ENCODE data around the gene VPS18. TPM values are rescaled to one million over a fixed set of nuclear protein-coding genes. Genes with fewer than 3 reads are reported as not detected.
A peak's percentile ranks its signal among the peaks of the same experiment; 100 is the strongest.

Gene VPS18
- total RNA-seq, 2 experiments from 2014 or later: 20.1 to 21.2 TPM

GRCh38 chr15:40932649-40933516 is 38.6 kb downstream of the VPS18 start:
- H3K36me3 Mint-ChIP-seq: no peaks in the 10 kb centered on the region
- no peaks in the 10 kb centered on the region for H3K9me3 Mint-ChIP-seq
- POLR2A ChIA-PET: interaction anchor here (0.7 to 2.0 kb wide), 2 partner anchors 9 to 30 kb away, joined by 3 to 4 read pairs; no protein-coding TSS in a partner anchor
- no peak overlapping the region for H3K27ac Mint-ChIP-seq
- peaks cover 27% of the 10 kb centered on the region for H3K4me1 Mint-ChIP-seq
- no peak for ATAC-seq (ENCODE audit: low read depth)
- H3K4me3 Mint-ChIP-seq: no peak overlapping the region
- peaks cover 45% of the 10 kb centered on the region for H3K27me3 Mint-ChIP-seq
- no peak for DNase-seq

- DNase-seq (no peak), ATAC-seq (ENCODE audit: low read depth) (no peak)
- no peaks in the 10 kb centered on the region for H3K9me3 Mint-ChIP-seq
- H3K27me3 Mint-ChIP-seq: peaks cover 42% of the 10 kb centered on the region
- peaks cover 27% of the 10 kb centered on the region for H3K4me1 Mint-ChIP-seq
- H3K27ac Mint-ChIP-seq: no peak overlapping the region
- POLR2A ChIA-PET: interaction anchor here (2.0 kb wide), 1 partner anchor 8 kb away, joined by 4 read pairs; no protein-coding TSS in a partner anchor
- no peak overlapping the region for H3K4me3 Mint-ChIP-seq
- H3K36me3 Mint-ChIP-seq: no peaks in the 10 kb centered on the region
Measured at GRCh38 chr15:40933517-40933902, 39.3 kb downstream of the VPS18 start.

GRCh38 chr15:40934457-40934856 is 40.2 kb downstream of the VPS18 start:
- ATAC-seq (ENCODE audit: low read depth) (no peak), DNase-seq (no peak)
- Mint-ChIP-seq H3K4me1 (peaks cover 20% of the 10 kb centered on the region), H3K9me3 (no peaks in the 10 kb centered on the region), H3K4me3 (no peak overlapping the region), H3K27ac (no peak overlapping the region), H3K27me3 (peaks cover 32% of the 10 kb centered on the region), H3K36me3 (no peaks in the 10 kb centered on the region)
- POLR2A ChIA-PET: interaction anchor here (1.0 kb wide), 1 partner anchor 19 kb away, joined by 3 read pairs; the partner anchor contains the start of gene CHAC1

- peaks cover 14% of the 10 kb centered on the region for H3K4me1 Mint-ChIP-seq
- H3K4me3 Mint-ChIP-seq: no peak overlapping the region
- no peak for ATAC-seq (ENCODE audit: low read depth)
- peaks cover 15% of the 10 kb centered on the region for H3K27me3 Mint-ChIP-seq
- H3K36me3 Mint-ChIP-seq: no peaks in the 10 kb centered on the region
- no peaks in the 10 kb centered on the region for H3K9me3 Mint-ChIP-seq
- no peak for DNase-seq
- POLR2A ChIA-PET: no interaction called here
- no peak overlapping the region for H3K27ac Mint-ChIP-seq
Measured at GRCh38 chr15:40936234-40936708, 42.0 kb downstream of the VPS18 start.

- Mint-ChIP-seq H3K27ac (no peak overlapping the region), H3K9me3 (no peaks in the 10 kb centered on the region), H3K27me3 (peaks cover 8% of the 10 kb centered on the region), H3K4me1 (peaks cover 11% of the 10 kb centered on the region), H3K36me3 (no peaks in the 10 kb centered on the region), H3K4me3 (no peak overlapping the region)
- DNase-seq: no peak
- no peak for ATAC-seq (ENCODE audit: low read depth)
- POLR2A ChIA-PET: no interaction called here
Measured at GRCh38 chr15:40936709-40937666, 42.7 kb downstream of the VPS18 start.

GRCh38 chr15:40937762-40938535 is 43.7 kb downstream of the VPS18 start:
- ATAC-seq (ENCODE audit: low read depth) (no peak), DNase-seq (no peak)
- H3K9me3 Mint-ChIP-seq: no peaks in the 10 kb centered on the region
- no peaks in the 10 kb centered on the region for H3K36me3 Mint-ChIP-seq
- H3K27me3 Mint-ChIP-seq: peaks cover 3% of the 10 kb centered on the region
- POLR2A ChIA-PET: no interaction called here
- no peak overlapping the region for H3K27ac Mint-ChIP-seq
- H3K4me1 Mint-ChIP-seq: peaks cover 12% of the 10 kb centered on the region
- no peak overlapping the region for H3K4me3 Mint-ChIP-seq

GRCh38 chr15:40938536-40938870 is 44.3 kb downstream of the VPS18 start:
- Mint-ChIP-seq H3K27ac (no peak overlapping the region), H3K27me3 (peaks cover 2% of the 10 kb centered on the region), H3K36me3 (no peaks in the 10 kb centered on the region), H3K9me3 (no peaks in the 10 kb centered on the region), H3K4me3 (no peak overlapping the region), H3K4me1 (peaks cover 16% of the 10 kb centered on the region)
- ATAC-seq (ENCODE audit: low read depth) (no peak), DNase-seq (no peak)
- POLR2A ChIA-PET: no interaction called here

GRCh38 chr15:40940296-40940801 is 46.1 kb downstream of the VPS18 start:
- Mint-ChIP-seq H3K9me3 (no peaks in the 10 kb centered on the region), H3K36me3 (no peaks in the 10 kb centered on the region), H3K27ac (peak overlapping the region; percentile 66), H3K4me1 (peaks cover 21% of the 10 kb centered on the region), H3K27me3 (no peaks in the 10 kb centered on the region), H3K4me3 (no peak overlapping the region)
- POLR2A ChIA-PET: interaction anchor here (1.7 to 5.4 kb wide), 3 partner anchors 11 to 16 kb away, joined by 11 to 68 read pairs (median 14); partner anchors contain the start of genes CHAC1 and DLL4
- ATAC-seq (ENCODE audit: low read depth): no peak
- DNase-seq: no peak

- POLR2A ChIA-PET: interaction anchor here (1.5 to 5.4 kb wide), 4 partner anchors 9 to 16 kb away, joined by 4 to 68 read pairs (median 12); partner anchors contain the start of genes CHAC1 and DLL4
- Mint-ChIP-seq H3K4me1 (peaks cover 25% of the 10 kb centered on the region), H3K4me3 (no peak overlapping the region), H3K27me3 (no peaks in the 10 kb centered on the region), H3K9me3 (no peaks in the 10 kb centered on the region), H3K27ac (peak overlapping the region; percentile 37), H3K36me3 (no peaks in the 10 kb centered on the region)
- DNase-seq (no peak), ATAC-seq (ENCODE audit: low read depth) (no peak)
Measured at GRCh38 chr15:40941068-40941527, 46.8 kb downstream of the VPS18 start.

- peak overlapping the region; percentile 74 for H3K4me3 Mint-ChIP-seq
- no peaks in the 10 kb centered on the region for H3K36me3 Mint-ChIP-seq
- peaks cover 26% of the 10 kb centered on the region for H3K4me1 Mint-ChIP-seq
- DNase-seq (peak; percentile 85), ATAC-seq (ENCODE audit: low read depth) (peak; percentile 73)
- POLR2A ChIA-PET: interaction anchor here (0.8 to 5.4 kb wide), 7 partner anchors 9 to 391 kb away, joined by 3 to 68 read pairs (median 4); partner anchors contain the start of genes CHAC1, DLL4, NUSAP1 and OIP5
- H3K9me3 Mint-ChIP-seq: no peaks in the 10 kb centered on the region
- H3K27ac Mint-ChIP-seq: peak overlapping the region; percentile 37
- no peaks in the 10 kb centered on the region for H3K27me3 Mint-ChIP-seq
Measured at GRCh38 chr15:40941528-40942336, 47.5 kb downstream of the VPS18 start.

- Mint-ChIP-seq H3K27me3 (no peaks in the 10 kb centered on the region), H3K4me1 (peaks cover 26% of the 10 kb centered on the region), H3K4me3 (peak overlapping the region; percentile 74), H3K27ac (peak overlapping the region; percentile 18), H3K36me3 (no peaks in the 10 kb centered on the region), H3K9me3 (no peaks in the 10 kb centered on the region)
- POLR2A ChIA-PET: interaction anchor here (0.8 to 5.4 kb wide), 7 partner anchors 10 to 390 kb away, joined by 3 to 68 read pairs (median 4); partner anchors contain the start of genes CHAC1, DLL4, NUSAP1 and OIP5
- no peak for DNase-seq
- no peak for ATAC-seq (ENCODE audit: low read depth)
Measured at GRCh38 chr15:40942337-40942854, 48.1 kb downstream of the VPS18 start.
